H9 (cell line): ENCODE data around the gene UBLCP1. TPM values are rescaled to one million over a fixed set of nuclear protein-coding genes. Genes with fewer than 3 reads are reported as not detected.
"Not testable (repeated sequence)": the region's sequence is repeated elsewhere in the genome, so short reads cannot be mapped to it uniquely, and the experiment has no call there.

ENCODE experiments used
- DNase-seq: peaks from one replicate; pipeline ENCODE4 v3.0.0-alpha.2; 2017
- H2AFZ ChIP-seq: one replicate; pipeline ENCODE4 v1.6.1; 2013; ENCODE audit warnings: mild to moderate bottlenecking, low read length, control low read depth, moderate library complexity
- H2AK5ac ChIP-seq: 2 replicates; pipeline ENCODE4 v1.6.1; 2013; ENCODE audit warnings: low read length, control low read depth, mixed read lengths; ENCODE audit not compliant: insufficient read length
- H2BK120ac ChIP-seq: one replicate; pipeline ENCODE4 v1.6.1; 2013; ENCODE audit warnings: low read depth, mild to moderate bottlenecking, low read length, control low read depth, inconsistent platforms; ENCODE audit not compliant: poor library complexity, severe bottlenecking
- H2BK12ac ChIP-seq: 2 replicates; pipeline ENCODE4 v1.6.1; 2013; ENCODE audit warnings: low read length, control low read depth, mixed read lengths, low read depth; ENCODE audit not compliant: insufficient read length
- H2BK15ac ChIP-seq: 2 replicates; pipeline ENCODE4 v1.6.1; 2013; ENCODE audit warnings: low read depth, low read length, control low read depth
- H2BK20ac ChIP-seq: one replicate; pipeline ENCODE4 v1.6.1; 2013; ENCODE audit warnings: low read depth, mild to moderate bottlenecking, low read length, control low read depth, inconsistent platforms; ENCODE audit not compliant: poor library complexity, severe bottlenecking
- H2BK5ac ChIP-seq: 2 replicates; pipeline ENCODE4 v1.6.1; 2013; ENCODE audit warnings: low read length, control low read depth, mixed read lengths; ENCODE audit not compliant: insufficient read length
- H3K14ac ChIP-seq: 2 replicates; pipeline ENCODE4 v1.6.1; 2013; ENCODE audit warnings: low read length, control low read depth; ENCODE audit not compliant: insufficient read depth
- H3K18ac ChIP-seq: 2 replicates; pipeline ENCODE4 v1.6.1; 2013; ENCODE audit warnings: low read depth, mild to moderate bottlenecking, mixed read lengths, low read length, control low read depth; ENCODE audit not compliant: insufficient read length
- H3K23ac ChIP-seq: 2 replicates; pipeline ENCODE4 v1.6.1; 2013; ENCODE audit warnings: low read length, control low read depth, mixed read lengths, low read depth; ENCODE audit not compliant: insufficient read length
- H3K23me2 ChIP-seq: 2 replicates; pipeline ENCODE4 v1.6.1; 2013; ENCODE audit warnings: low read depth, mild to moderate bottlenecking, mixed read lengths, low read length, control low read depth; ENCODE audit not compliant: insufficient read length, poor library complexity, severe bottlenecking
- H3K27ac ChIP-seq: 2 replicates; pipeline ENCODE4 v1.5.1; 2013; ENCODE audit warnings: low read length, control low read depth, mixed read lengths, low read depth; ENCODE audit not compliant: insufficient read length
- H3K27me3 ChIP-seq: 2 replicates; pipeline ENCODE4 v1.6.1; 2013; ENCODE audit warnings: low read length, control low read depth, inconsistent platforms; ENCODE audit not compliant: insufficient read depth
- H3K4ac ChIP-seq: 2 replicates; pipeline ENCODE4 v1.6.1; 2013; ENCODE audit warnings: low read depth, mild to moderate bottlenecking, control low read depth, inconsistent platforms, low read length, moderate library complexity
- H3K4me1 ChIP-seq: 2 replicates; pipeline ENCODE4 v1.6.1; 2013; ENCODE audit warnings: low read length, control low read depth, inconsistent platforms; ENCODE audit not compliant: insufficient read depth
- H3K4me2 ChIP-seq: 2 replicates; pipeline ENCODE4 v1.6.1; 2013; ENCODE audit warnings: low read length, control low read depth, mixed read lengths; ENCODE audit not compliant: insufficient read length, insufficient read depth
- H3K56ac ChIP-seq: 2 replicates; pipeline ENCODE4 v1.6.1; 2013; ENCODE audit warnings: low read depth, mild to moderate bottlenecking, mixed read lengths, low read length, control low read depth; ENCODE audit not compliant: insufficient read length
- H3K79me1 ChIP-seq: 2 replicates; pipeline ENCODE4 v1.6.1; 2013; ENCODE audit warnings: low read depth, mild to moderate bottlenecking, moderate library complexity, low read length, control low read depth, inconsistent platforms; ENCODE audit not compliant: insufficient read depth, poor library complexity, severe bottlenecking
- H3K79me2 ChIP-seq: 2 replicates; pipeline ENCODE4 v1.6.1; 2013; ENCODE audit warnings: low read length, control low read depth, inconsistent platforms; ENCODE audit not compliant: insufficient read depth
- H3K9ac ChIP-seq: 2 replicates; pipeline ENCODE4 v1.6.1; 2013; ENCODE audit warnings: low read length, control low read depth, mixed read lengths; ENCODE audit not compliant: insufficient read length; ENCODE audit errors: extremely low read depth
- H3K9me3 ChIP-seq: one replicate; pipeline ENCODE4 v1.6.1; 2013; ENCODE audit warnings: low read depth, low read length, inconsistent platforms; ENCODE audit not compliant: control insufficient read depth
- H3T11ph ChIP-seq: one replicate; pipeline ENCODE4 v1.6.1; 2013; ENCODE audit warnings: mild to moderate bottlenecking, low read length, control low read depth, inconsistent platforms
- H4K20me1 ChIP-seq: one replicate; pipeline ENCODE4 v1.6.1; 2013; ENCODE audit not compliant: control insufficient read depth, insufficient read length, insufficient read depth
- H4K5ac ChIP-seq: 2 replicates; pipeline ENCODE4 v1.6.1; 2013; ENCODE audit warnings: low read depth, mild to moderate bottlenecking, mixed read lengths, low read length, control low read depth; ENCODE audit not compliant: insufficient read length
- H4K8ac ChIP-seq: replicated peaks from 2 replicates; pipeline ENCODE4 v1.6.1; 2013; ENCODE audit warnings: low read length, control low read depth, mixed read lengths, low read depth; ENCODE audit not compliant: insufficient read length
- H4K91ac ChIP-seq: 2 replicates; pipeline ENCODE4 v1.6.1; 2013; ENCODE audit warnings: low read depth, mild to moderate bottlenecking, moderate library complexity, mixed read lengths, low read length, control low read depth; ENCODE audit not compliant: insufficient read length
- H3K27ac Mint-ChIP-seq, 3 experiments: 2 replicates in 2 of 3; 3 replicates in 1 of 3; pipeline ENCODE4 v1.8.0; 2020 to 2021; ENCODE audit warnings: mixed read lengths in 3 of 3, mild to moderate bottlenecking in 1 of 3, moderate library complexity in 1 of 3
- H3K27me3 Mint-ChIP-seq: 2 replicates; pipeline ENCODE4 v1.8.0; 2021; ENCODE audit warnings: low read depth, mild to moderate bottlenecking, moderate library complexity, mixed read lengths
- H3K36me3 Mint-ChIP-seq, 3 experiments: 2 replicates in 2 of 3; 3 replicates in 1 of 3; pipeline ENCODE4 v1.8.0; 2020 to 2021; ENCODE audit warnings: low read depth in 3 of 3, mixed read lengths in 3 of 3; ENCODE audit not compliant: insufficient read depth in 1 of 3
- H3K4me1 Mint-ChIP-seq, 2 experiments: 2 replicates each; pipeline ENCODE4 v1.8.0; 2020; ENCODE audit warnings: mixed read lengths in 2 of 2
- H3K4me3 Mint-ChIP-seq, 2 experiments: 2 replicates in 1 of 2; 3 replicates in 1 of 2; pipeline ENCODE4 v1.8.0; 2020 to 2021; ENCODE audit warnings: mild to moderate bottlenecking in 2 of 2, mixed read lengths in 2 of 2, moderate library complexity in 1 of 2
- H3K9me3 Mint-ChIP-seq, 2 experiments: 2 replicates in 1 of 2; 3 replicates in 1 of 2; pipeline ENCODE4 v1.8.0; 2020; ENCODE audit warnings: mild to moderate bottlenecking in 2 of 2, mixed read lengths in 2 of 2, moderate library complexity in 1 of 2
- WGBS: extraction: QIAGEN DNeasy Blood & Tissue Kit; methylation state at CpG from one replicate; pipeline ENCODE4 v1.1.7; 2013; ENCODE audit warnings: missing lambda C conversion rate, low lambda C conversion rate, mixed read lengths; ENCODE audit not compliant: insufficient read length; ENCODE audit errors: extremely low coverage; 5-methylcytosine and 5-hydroxymethylcytosine counted together
- total RNA-seq: library from RNA; stranded (reverse); gene quantifications from 2 replicates; pipeline ENCODE4 v1.2.1, GENCODE V29; 2021
- TF ChIP-seq, protein P1 (sequence below): fragments of 200-600 bp; sonication (generic); conservative IDR thresholded peaks from 3 replicates; pipeline ENCODE4 v1.8.0; 2021; ENCODE audit warnings: antibody characterized with exemption, mild to moderate bottlenecking

The UBLCP1 gene
- total RNA-seq, 1 experiment from 2014 or later: 37.9 TPM

DNA sequence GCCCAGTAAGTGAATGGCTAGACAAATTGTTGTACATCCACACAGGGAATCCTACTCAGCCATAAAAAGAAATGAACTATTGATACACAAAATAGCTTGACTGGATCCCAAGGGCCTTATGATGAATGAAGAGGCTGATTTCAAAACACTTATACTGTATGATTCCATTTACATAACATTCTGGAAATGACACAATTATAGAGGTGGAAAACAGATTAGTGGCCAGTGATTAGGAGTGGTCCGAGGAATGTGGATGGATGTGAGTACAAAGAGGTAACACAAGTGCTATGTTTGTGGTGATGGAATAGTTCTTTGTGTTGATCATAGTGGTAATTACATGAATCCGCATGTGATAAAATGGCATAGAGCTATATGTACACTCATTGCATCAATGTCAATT, 4.7 kb upstream of the UBLCP1 start:
- Histone ChIP-seq H2BK15ac (no peak overlapping the region), H4K20me1 (no peaks in the 10 kb centered on the region), H3K9me3 (no peaks in the 10 kb centered on the region), H2BK5ac (no peak overlapping the region), H3K23ac (no peak overlapping the region), H3K18ac (no peak overlapping the region), H2AFZ (no peak overlapping the region), H3K23me2 (peaks cover 5% of the 10 kb centered on the region), H4K8ac (no peak overlapping the region), H3K27me3 (no peaks in the 10 kb centered on the region; the same call in 1 of the 2 replicates), H3K14ac (no peak overlapping the region), H3K27ac (no peak overlapping the region), H2BK20ac (no peak overlapping the region), H4K91ac (no peak overlapping the region), H3K9ac (no peak overlapping the region), H2BK120ac (no peak overlapping the region), H3K4me1 (no peaks in the 10 kb centered on the region), H3K56ac (no peak overlapping the region), H3T11ph (no peak overlapping the region), H3K4me2 (no peak overlapping the region), H2BK12ac (no peak overlapping the region), H4K5ac (no peak overlapping the region), H3K79me2 (no peaks in the 10 kb centered on the region), H2AK5ac (no peak overlapping the region), H3K79me1 (no peaks in the 10 kb centered on the region), H3K4ac (no peak overlapping the region)
- Mint-ChIP-seq H3K4me3 (no peak overlapping the region), H3K9me3 (peaks cover 2 to 6% of the 10 kb centered on the region in 2 experiments; a peak in 4 of 5 replicates), H3K27me3 (peaks cover 72% of the 10 kb centered on the region), H3K4me1 (peaks cover 4 to 10% of the 10 kb centered on the region in 2 experiments), H3K27ac (no peak overlapping the region), H3K36me3 (no peaks in the 10 kb centered on the region)
- DNase-seq: no peak
- TF ChIP-seq, protein P1, sequence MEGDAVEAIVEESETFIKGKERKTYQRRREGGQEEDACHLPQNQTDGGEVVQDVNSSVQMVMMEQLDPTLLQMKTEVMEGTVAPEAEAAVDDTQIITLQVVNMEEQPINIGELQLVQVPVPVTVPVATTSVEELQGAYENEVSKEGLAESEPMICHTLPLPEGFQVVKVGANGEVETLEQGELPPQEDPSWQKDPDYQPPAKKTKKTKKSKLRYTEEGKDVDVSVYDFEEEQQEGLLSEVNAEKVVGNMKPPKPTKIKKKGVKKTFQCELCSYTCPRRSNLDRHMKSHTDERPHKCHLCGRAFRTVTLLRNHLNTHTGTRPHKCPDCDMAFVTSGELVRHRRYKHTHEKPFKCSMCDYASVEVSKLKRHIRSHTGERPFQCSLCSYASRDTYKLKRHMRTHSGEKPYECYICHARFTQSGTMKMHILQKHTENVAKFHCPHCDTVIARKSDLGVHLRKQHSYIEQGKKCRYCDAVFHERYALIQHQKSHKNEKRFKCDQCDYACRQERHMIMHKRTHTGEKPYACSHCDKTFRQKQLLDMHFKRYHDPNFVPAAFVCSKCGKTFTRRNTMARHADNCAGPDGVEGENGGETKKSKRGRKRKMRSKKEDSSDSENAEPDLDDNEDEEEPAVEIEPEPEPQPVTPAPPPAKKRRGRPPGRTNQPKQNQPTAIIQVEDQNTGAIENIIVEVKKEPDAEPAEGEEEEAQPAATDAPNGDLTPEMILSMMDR: no peak
- no CpG with 5 or more reads among the region's 2 CpGs for WGBS

DNA sequence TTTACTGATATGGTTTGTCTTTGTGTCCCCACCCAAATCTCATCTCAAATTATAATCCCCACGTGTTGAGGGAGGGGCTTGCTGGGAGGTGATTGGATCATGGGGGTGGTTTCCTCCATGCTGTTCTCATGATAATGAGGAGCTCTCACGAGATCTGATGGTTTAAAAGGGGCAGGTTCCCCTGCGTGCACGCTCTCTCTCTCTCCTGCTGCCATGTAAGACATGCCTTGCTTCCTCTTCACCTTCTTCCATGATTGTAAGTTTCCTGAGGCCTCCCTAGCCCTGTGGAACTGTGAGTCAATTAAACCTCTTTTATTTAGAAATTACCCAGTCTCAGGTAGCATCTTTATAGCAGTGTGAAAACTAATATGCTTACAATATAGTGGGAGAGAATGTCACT, 2.9 kb upstream of the UBLCP1 start:
- H3K9me3 Mint-ChIP-seq: not testable (repeated sequence)

More for the DNA sequence above, 2.9 kb upstream of the UBLCP1 start:
- H4K91ac ChIP-seq, H3K18ac ChIP-seq, H3T11ph ChIP-seq, H2AK5ac ChIP-seq, H3K56ac ChIP-seq, H2BK5ac ChIP-seq, DNase-seq, H2BK12ac ChIP-seq, H3K9me3 ChIP-seq, H4K8ac ChIP-seq, H2BK20ac ChIP-seq, H2AFZ ChIP-seq, H3K4me2 ChIP-seq, H2BK120ac ChIP-seq, H3K27me3 ChIP-seq, H4K5ac ChIP-seq, H3K4me1 ChIP-seq, H3K79me1 ChIP-seq, H3K79me2 ChIP-seq, H3K14ac ChIP-seq, H3K23me2 ChIP-seq, H4K20me1 ChIP-seq, H3K23ac ChIP-seq, H3K27ac Mint-ChIP-seq, H3K36me3 Mint-ChIP-seq, H3K4me3 Mint-ChIP-seq, H2BK15ac ChIP-seq, H3K4ac ChIP-seq, H3K27ac ChIP-seq, H3K9ac ChIP-seq: not testable (repeated sequence)
- peaks cover 11 to 14% of the 10 kb centered on the region in 2 experiments for H3K4me1 Mint-ChIP-seq
- WGBS: no CpG with 5 or more reads among the region's 4 CpGs
- H3K27me3 Mint-ChIP-seq: peaks cover 62% of the 10 kb centered on the region
